Adrenal gland (tissue), 12 donors: Measurements from ENCODE around the gene CHRNB2. TPM values are rescaled to one million over a fixed set of nuclear protein-coding genes. Genes with fewer than 3 reads are reported as not detected.

Experiments
- DNase-seq, 7 donors: peaks; one replicate each; pipeline ENCODE4 v3.0.0-alpha.2; 2019 to 2020
- H3K27ac ChIP-seq, 5 donors: fragments of 200-600 bp; sonication (generic) in 4 of 5; 1 replicate in 3 of 5; 2 replicates in 2 of 5; pipeline versions ENCODE4 v1.5.1 to v1.8.0; 2016 to 2020; ENCODE audit warnings: mild to moderate bottlenecking in 1 of 5
- H3K27me3 ChIP-seq: fragments of 200-600 bp; 2 replicates; pipeline ENCODE4 v1.8.0; 2021
- H3K36me3 ChIP-seq, 2 donors: fragments of 200-600 bp; replicated peaks in 1 of 2; 1 replicate in 1 of 2; 2 replicates in 1 of 2; pipeline versions ENCODE4 v1.5.1 to v1.8.0; 2018 to 2022
- H3K4me1 ChIP-seq, 2 donors: fragments of 200-600 bp; replicated peaks in 1 of 2; 1 replicate in 1 of 2; 2 replicates in 1 of 2; pipeline versions ENCODE4 v1.5.1 to v1.8.0; 2018 to 2021
- H3K4me3 ChIP-seq, 4 donors: fragments of 200-600 bp; sonication (generic) in 3 of 4; one replicate each; pipeline ENCODE4 v1.5.1; 2016 to 2018
- H3K9me3 ChIP-seq, 3 donors: fragments of 200-600 bp; sonication (generic) in 1 of 3; replicated peaks in 1 of 3; 1 replicate in 2 of 3; 2 replicates in 1 of 3; pipeline versions ENCODE4 v1.5.1 to v1.8.0; 2016 to 2021
- POLR2A ChIP-seq, 2 donors: fragments of 450-650 bp; IDR thresholded peaks; one replicate each; pipeline ENCODE4 v1.6.1; 2017; ENCODE audit warnings: antibody characterized with exemption in 2 of 2, mild to moderate bottlenecking in 2 of 2, moderate library complexity in 1 of 2
- WGBS, 4 donors: extraction: QIAGEN DNeasy Blood & Tissue Kit in 2 of 4; methylation state at CpG; one replicate each; pipeline versions ENCODE4 v1.1.5 to v1.1.7; 2013 to 2017; 5-methylcytosine and 5-hydroxymethylcytosine counted together
- intact Hi-C, 2 donors: fragments of 100-400 bp; cut with DNase I; formaldehyde crosslinking; loops; one replicate each; pipeline versions ENCODE4 v1.14.1 to v1.15.0; 2022 to 2023
- polyA plus RNA-seq, 3 donors: library from polyadenylated mRNA; stranded (reverse); fragments of 200-250 nt in 2 of 3; fragments of 350-450 nt in 1 of 3; fragmentation: Illumina TruSeq in 1 of 3; extraction: RNeasy Lipid Tissue Mini Kit (QIAGEN cat#74804) in 1 of 3; gene quantifications; one replicate each; pipeline ENCODE4 v1.2.3, GENCODE V29; 2013 to 2014
- total RNA-seq, 9 donors: library from RNA; depleted of rRNA in 4 of 9; stranded (reverse); fragments of >200 nt in 4 of 9; fragments of 120-200 nt in 1 of 9; fragmentation: NEBNext Ultra II Directional in 1 of 9; extraction: Animal tissue kit (Norgen Biotek cat#: 25700) in 1 of 9; gene quantifications; one replicate each; pipeline versions ENCODE4 v1.1.0 to v1.2.4, GENCODE V29; 2013 to 2023
- TF ChIP-seq, protein P1 (sequence below), 6 experiments: fragments of 450-650 bp in 4 of 6; fragments of 200-600 bp in 2 of 6; sonication (generic) in 1 of 6; IDR thresholded peaks; 1 replicate in 5 of 6; 2 replicates in 1 of 6; pipeline versions ENCODE4 v1.5.1 to v1.8.0; 2016 to 2021; ENCODE audit warnings: antibody characterized with exemption in 6 of 6, mild to moderate bottlenecking in 2 of 6, moderate library complexity in 1 of 6
- donor health status: healthy with polysubstance abuse.
- donor health status: Bipolar disorder and iron deficiency.
- donor health status: DM: yes; HTN: yes; CAD: no.
- donor health status: DM: no; HTN: no; CAD: no.
- donor health status: DM: no; HTN: no; CAD: no.
- donor health status: DM: yes; HTN: yes; CAD: no.

CHRNB2 gene
- total and polyA plus RNA-seq, 12 donors, result 0.06 to 2.2 (median 0.74) TPM

DNA sequence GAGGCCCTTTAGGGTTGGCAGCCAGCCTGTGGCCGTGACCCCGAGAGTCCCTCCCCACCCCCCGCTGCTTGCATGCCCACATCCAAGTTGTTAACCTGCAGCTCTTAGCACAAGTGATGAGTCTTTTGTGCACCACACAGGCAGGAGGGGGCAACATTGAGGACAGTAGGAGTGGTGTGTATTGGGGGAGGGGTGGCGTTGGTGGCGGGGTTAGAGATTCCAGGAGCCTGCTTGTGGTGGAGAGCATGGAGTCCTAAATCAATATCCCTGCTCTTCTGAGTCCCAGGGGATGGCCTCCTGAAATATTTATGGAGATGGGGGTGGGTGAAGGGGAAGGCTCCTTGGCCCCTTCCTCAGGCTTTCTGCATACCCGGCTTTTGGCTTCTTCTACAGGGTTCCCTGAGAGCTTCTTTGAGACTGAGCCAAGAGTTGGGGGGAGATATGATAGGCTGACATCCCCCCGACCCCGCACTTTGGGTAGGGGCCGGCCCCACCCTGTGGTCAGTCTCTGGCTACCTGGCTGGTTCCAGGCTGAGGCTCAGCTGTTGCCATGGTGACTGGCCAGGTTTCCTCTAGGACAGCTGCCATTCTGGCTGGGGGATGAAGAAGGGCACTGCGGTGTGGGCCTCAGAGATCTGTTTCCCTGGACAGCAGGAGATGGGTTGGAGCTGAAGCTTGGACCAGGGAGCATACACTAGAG is 5.0 kb downstream of the CHRNB2 start:
- Histone ChIP-seq H3K4me1 (peaks cover 0 to 5% of the 10 kb centered on the region in 2 donors), H3K27me3 (no peaks in the 10 kb centered on the region), H3K36me3 (no peaks in the 10 kb centered on the region), H3K27ac (no peak overlapping the region), H3K4me3 (no peak overlapping the region), H3K9me3 (no peaks in the 10 kb centered on the region)
- no peak for DNase-seq
- intact Hi-C loops, result loop anchor here (5.0 kb wide), 2 partner anchors 185 to 300 kb away; partner anchors contain the start of gene KCNN3 (in 1 of the 2)
- 70 to 84% (median 77%) methylated on average over 3 to 10 of the region's 10 CpGs for WGBS, 4 donors
- no peak for TF ChIP-seq POLR2A (IDR thresholded peaks at IDR 0.05)
- TF ChIP-seq, protein P1, sequence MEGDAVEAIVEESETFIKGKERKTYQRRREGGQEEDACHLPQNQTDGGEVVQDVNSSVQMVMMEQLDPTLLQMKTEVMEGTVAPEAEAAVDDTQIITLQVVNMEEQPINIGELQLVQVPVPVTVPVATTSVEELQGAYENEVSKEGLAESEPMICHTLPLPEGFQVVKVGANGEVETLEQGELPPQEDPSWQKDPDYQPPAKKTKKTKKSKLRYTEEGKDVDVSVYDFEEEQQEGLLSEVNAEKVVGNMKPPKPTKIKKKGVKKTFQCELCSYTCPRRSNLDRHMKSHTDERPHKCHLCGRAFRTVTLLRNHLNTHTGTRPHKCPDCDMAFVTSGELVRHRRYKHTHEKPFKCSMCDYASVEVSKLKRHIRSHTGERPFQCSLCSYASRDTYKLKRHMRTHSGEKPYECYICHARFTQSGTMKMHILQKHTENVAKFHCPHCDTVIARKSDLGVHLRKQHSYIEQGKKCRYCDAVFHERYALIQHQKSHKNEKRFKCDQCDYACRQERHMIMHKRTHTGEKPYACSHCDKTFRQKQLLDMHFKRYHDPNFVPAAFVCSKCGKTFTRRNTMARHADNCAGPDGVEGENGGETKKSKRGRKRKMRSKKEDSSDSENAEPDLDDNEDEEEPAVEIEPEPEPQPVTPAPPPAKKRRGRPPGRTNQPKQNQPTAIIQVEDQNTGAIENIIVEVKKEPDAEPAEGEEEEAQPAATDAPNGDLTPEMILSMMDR (IDR thresholded peaks at IDR 0.05), result no peak

DNA sequence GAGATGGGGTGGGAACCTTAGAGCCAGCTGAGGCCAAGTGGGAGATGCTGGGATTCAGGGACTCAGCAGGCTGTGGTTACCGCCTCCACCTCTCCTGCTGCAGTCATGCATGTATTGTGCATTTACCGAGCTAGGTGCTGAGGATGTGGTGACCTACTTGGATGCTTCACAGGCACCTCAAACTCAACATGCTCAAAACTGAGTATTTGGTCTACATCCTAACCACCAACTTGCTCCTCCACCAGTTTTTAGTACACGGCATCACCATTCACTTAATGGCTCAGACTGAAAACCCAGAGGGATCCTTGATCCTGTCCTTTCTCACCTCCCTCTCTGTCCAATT is 5.6 kb downstream of the CHRNB2 start:
- 84 to 93% (median 89%) methylated on average over 1 to 3 of the region's 3 CpGs for WGBS, 4 donors
- no peaks in the 10 kb centered on the region for H3K9me3 ChIP-seq
- H3K4me3 ChIP-seq, result no peak overlapping the region
- TF ChIP-seq, protein P1 (IDR thresholded peaks at IDR 0.05), result no peak
- TF ChIP-seq POLR2A (IDR thresholded peaks at IDR 0.05), result no peak
- no peak overlapping the region for H3K27ac ChIP-seq
- no peak for DNase-seq
- peaks cover 0 to 4% of the 10 kb centered on the region in 2 donors for H3K4me1 ChIP-seq
- H3K36me3 ChIP-seq, result peaks cover 0 to under 1% of the 10 kb centered on the region in 2 donors
- intact Hi-C loops, result loop anchor here (5.0 kb wide), 2 partner anchors 184 to 299 kb away; partner anchors contain the start of gene KCNN3 (in 1 of the 2)
- no peaks in the 10 kb centered on the region for H3K27me3 ChIP-seq

DNA sequence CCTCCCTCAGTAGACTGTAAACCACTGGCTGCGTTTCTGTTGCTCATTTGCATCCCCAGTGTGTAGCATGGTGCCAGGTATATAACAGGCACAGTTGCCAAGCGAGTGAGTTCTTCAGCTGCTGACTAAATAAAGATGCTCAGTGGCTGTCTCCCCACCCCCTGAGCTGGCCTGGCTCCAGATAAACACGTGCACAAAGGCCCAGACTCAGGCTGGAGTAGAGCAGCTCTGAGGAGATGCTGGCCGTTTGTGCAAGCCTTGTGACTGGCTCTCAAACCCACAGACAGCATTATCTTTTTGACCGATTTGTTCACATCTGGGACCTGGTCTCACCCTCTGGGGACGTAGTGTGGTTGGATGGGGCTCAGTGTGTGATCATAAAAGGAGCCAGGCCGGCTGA is 7.1 kb downstream of the CHRNB2 start:
- Histone ChIP-seq H3K27me3 (no peaks in the 10 kb centered on the region), H3K4me1 (peaks cover 0 to 4% of the 10 kb centered on the region in 2 donors), H3K4me3 (no peak overlapping the region), H3K27ac (no peak overlapping the region), H3K9me3 (no peaks in the 10 kb centered on the region), H3K36me3 (peaks cover 0 to 16% of the 10 kb centered on the region in 2 donors)
- DNase-seq, result no peak
- WGBS, 4 donors, result 23 to 29% (median 26%) methylated on average over 6 to 7 of the region's 7 CpGs
- TF ChIP-seq POLR2A (IDR thresholded peaks at IDR 0.05), result no peak
- TF ChIP-seq, protein P1 (IDR thresholded peaks at IDR 0.05), result no peak
- intact Hi-C loops, result loop anchor here (5.0 kb wide), 2 partner anchors 183 to 298 kb away; partner anchors contain the start of gene KCNN3 (in 1 of the 2)

DNA sequence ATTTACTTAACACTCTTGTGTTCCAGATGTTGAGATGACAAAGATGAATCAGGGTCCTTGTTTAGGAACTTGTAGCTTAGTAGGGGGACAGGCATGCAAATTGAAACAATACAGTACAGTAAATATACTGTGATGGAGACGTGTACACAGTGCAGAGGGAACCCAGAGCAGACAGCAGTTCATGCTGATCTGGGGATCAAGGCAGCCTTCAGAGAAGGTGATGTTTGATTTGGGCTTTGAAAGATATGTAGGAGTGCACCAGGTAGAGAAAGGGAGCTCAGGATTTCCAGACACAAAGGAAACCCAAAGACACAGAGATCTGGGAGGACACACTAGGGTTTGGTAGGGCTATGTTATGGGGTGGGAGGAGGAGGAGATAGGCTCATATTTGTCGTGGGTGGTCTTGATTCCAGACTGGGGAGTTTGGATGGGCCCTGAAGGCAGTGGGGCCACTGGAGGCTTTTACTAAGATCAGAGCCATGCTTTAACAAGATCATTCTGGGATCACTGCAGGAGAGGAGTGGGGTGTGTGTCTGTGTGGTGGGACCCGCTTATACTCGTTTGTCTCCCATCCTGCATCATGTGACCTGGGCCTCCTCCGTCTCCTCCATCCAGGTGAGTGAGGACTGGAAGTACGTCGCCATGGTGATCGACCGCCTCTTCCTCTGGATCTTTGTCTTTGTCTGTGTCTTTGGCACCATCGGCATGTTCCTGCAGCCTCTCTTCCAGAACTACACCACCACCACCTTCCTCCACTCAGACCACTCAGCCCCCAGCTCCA is 7.8 kb downstream of the CHRNB2 start:
- 73 to 84% (median 77%) methylated on average over 10 of the region's 10 CpGs for WGBS, 4 donors
- Histone ChIP-seq H3K36me3 (peaks cover 0 to 22% of the 10 kb centered on the region in 2 donors), H3K27me3 (no peaks in the 10 kb centered on the region), H3K4me1 (peaks cover 0 to 4% of the 10 kb centered on the region in 2 donors), H3K27ac (no peak overlapping the region), H3K9me3 (no peaks in the 10 kb centered on the region), H3K4me3 (no peak overlapping the region)
- TF ChIP-seq, protein P1 (IDR thresholded peaks at IDR 0.05), result no peak
- no peak for TF ChIP-seq POLR2A (IDR thresholded peaks at IDR 0.05)
- intact Hi-C loops, result no loop called here
- no peak for DNase-seq
